HepG2 (cell line): ENCODE results near the gene MTSS2. TPM values are rescaled to one million over a fixed set of nuclear protein-coding genes. Genes with fewer than 3 reads are reported as not detected.

Source experiments
- EHMT2 ChIP-seq: fragments of 200-600 bp; sonication (generic); IDR thresholded peaks from 2 replicates; pipeline ENCODE4 v1.7.0; 2017; ENCODE audit warnings: antibody characterized with exemption, low read depth, low read length, borderline replicate concordance
- ELF1 ChIP-seq: sonication (generic); formaldehyde crosslinking; IDR thresholded peaks from 2 replicates; pipeline ENCODE4 v1.4.0; 2020; ENCODE audit warnings: missing genetic modification reagents
- GATAD2A ChIP-seq: IDR thresholded peaks from 2 replicates; pipeline ENCODE4 v1.6.1; 2016
- REL ChIP-seq: sonication (generic); formaldehyde crosslinking; conservative IDR thresholded peaks from 2 replicates; pipeline ENCODE4 v1.8.0; 2022; ENCODE audit warnings: mild to moderate bottlenecking, missing genetic modification reagents, moderate library complexity
- SNAPC2 ChIP-seq: sonication (generic); formaldehyde crosslinking; IDR thresholded peaks from 2 replicates; pipeline ENCODE4 v1.8.1; 2022; ENCODE audit warnings: mild to moderate bottlenecking, missing genetic modification reagents
- SNAPC5 ChIP-seq: sonication (generic); formaldehyde crosslinking; IDR thresholded peaks from 2 replicates; pipeline ENCODE4 v1.8.1; 2023; ENCODE audit warnings: mild to moderate bottlenecking, missing genetic modification reagents, borderline replicate concordance
- TRIM24 ChIP-seq: sonication (generic); formaldehyde crosslinking; IDR thresholded peaks from 2 replicates; pipeline ENCODE4 v1.8.0; 2022; ENCODE audit warnings: mild to moderate bottlenecking, missing genetic modification reagents
- ZBTB21 ChIP-seq: sonication (generic); formaldehyde crosslinking; IDR thresholded peaks from 2 replicates; pipeline ENCODE4 v1.4.0; 2020; ENCODE audit warnings: missing genetic modification reagents
- ZFP36L1 ChIP-seq: sonication (generic); formaldehyde crosslinking; IDR thresholded peaks from 2 replicates; pipeline ENCODE4 v1.8.0; 2022; ENCODE audit warnings: mild to moderate bottlenecking, missing genetic modification reagents, moderate library complexity
- ZFP36L2 ChIP-seq: sonication (generic); formaldehyde crosslinking; IDR thresholded peaks from 2 replicates; pipeline ENCODE4 v1.4.0; 2020; ENCODE audit warnings: missing genetic modification reagents
- ZNF24 ChIP-seq: fragments of 450-650 bp; IDR thresholded peaks from 2 replicates; pipeline ENCODE4 v1.6.1; 2017; ENCODE audit warnings: antibody characterized with exemption, mild to moderate bottlenecking
- ZNF446 ChIP-seq: sonication (generic); formaldehyde crosslinking; IDR thresholded peaks from 2 replicates; pipeline ENCODE4 v1.5.0; 2020; ENCODE audit warnings: mild to moderate bottlenecking, missing genetic modification reagents
- ZNF572 ChIP-seq: sonication (generic); formaldehyde crosslinking; IDR thresholded peaks from 2 replicates; pipeline ENCODE4 v1.5.1; 2020; ENCODE audit warnings: mild to moderate bottlenecking, missing genetic modification reagents
- ZNF614 ChIP-seq: IDR thresholded peaks from 2 replicates; pipeline ENCODE4 v1.6.1; 2018; ENCODE audit warnings: missing biosample characterization, missing genetic modification reagents, inconsistent platforms, borderline replicate concordance
- ZSCAN30 ChIP-seq: sonication (generic); formaldehyde crosslinking; IDR thresholded peaks from 2 replicates; pipeline ENCODE4 v1.5.0; 2020; ENCODE audit warnings: mild to moderate bottlenecking, missing genetic modification reagents
- polyA plus RNA-seq, 8 experiments: library from polyadenylated mRNA; depleted of rRNA in 3 of 8; stranded (reverse) in 7 of 8; unstranded in 1 of 8; fragments of >200 nt; fragmentation: Illumina TruSeq in 4 of 8; extraction: Trizol in 4 of 8; gene quantifications; 2 replicates each; pipeline versions ENCODE4 v1.2.1 to v1.2.3, GENCODE V29; 2011 to 2016; ENCODE audit warnings: low read depth in 4 of 8, missing spikeins in 1 of 8, mixed read lengths in 1 of 8; ENCODE audit not compliant: insufficient read depth in 1 of 8
- total RNA-seq, 5 experiments: library from RNA; depleted of rRNA; stranded (reverse); fragments of >200 nt; fragmentation: Illumina TruSeq; extraction: Trizol; gene quantifications; 2 replicates each; pipeline ENCODE4 v1.2.3, GENCODE V29; 2016; ENCODE audit warnings: low read depth in 1 of 5
- TF ChIP-seq, protein P1 (sequence below): sonication (generic); formaldehyde crosslinking; IDR thresholded peaks from 2 replicates; pipeline ENCODE4 v1.4.0; 2020; ENCODE audit warnings: mild to moderate bottlenecking, missing genetic modification reagents
- TF ChIP-seq, protein P2 (sequence below): sonication (generic); formaldehyde crosslinking; IDR thresholded peaks from 2 replicates; pipeline ENCODE4 v1.4.0; 2020; ENCODE audit warnings: missing genetic modification reagents

The MTSS2 gene
- total and polyA plus RNA-seq, 2 of the 13 experiments (the other 11 are each of a cell fraction or from before 2014, with no cell fraction given), result 132 to 242 TPM

DNA sequence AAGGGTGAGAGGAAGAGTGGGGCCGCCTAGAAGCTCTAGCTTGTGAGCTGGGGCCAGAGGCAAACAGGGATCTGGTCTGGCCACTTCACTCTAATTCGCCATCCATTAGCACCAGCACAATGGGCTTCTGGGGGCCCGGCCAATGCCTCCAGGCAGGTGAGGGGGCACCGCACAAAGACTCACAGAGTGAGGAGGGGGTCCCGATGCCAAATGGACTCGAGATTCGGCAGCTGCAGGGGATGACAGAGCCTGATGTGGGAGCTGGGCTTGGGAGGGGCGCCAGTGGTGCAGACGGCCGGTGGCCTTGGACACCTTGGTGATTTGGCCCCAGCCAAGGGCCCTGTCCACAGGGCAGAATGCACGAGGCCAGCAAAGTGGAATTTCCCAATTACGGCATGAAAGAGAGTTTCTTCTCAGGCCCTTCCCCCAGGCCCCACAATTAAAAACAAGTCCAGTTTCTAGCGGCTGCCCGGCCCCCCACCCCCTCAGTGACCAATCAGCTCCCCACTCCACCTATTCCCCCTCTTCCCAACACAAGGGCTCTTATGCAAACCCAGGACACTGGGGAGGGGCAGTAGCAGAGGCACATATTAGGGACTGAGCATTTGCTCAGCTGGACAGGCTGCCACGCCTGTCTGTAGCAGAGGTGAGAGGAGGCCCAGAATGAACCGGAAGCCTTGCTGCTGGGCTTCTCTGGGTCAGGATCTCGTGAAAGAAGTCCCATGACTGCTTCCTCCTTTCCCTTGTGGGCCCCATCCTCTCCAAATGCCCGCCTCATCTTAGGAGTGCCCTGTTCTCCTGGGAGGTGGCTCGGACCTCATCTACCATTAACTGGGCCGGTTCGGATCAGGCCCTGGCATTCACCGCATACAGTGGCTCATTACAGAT, 39.4 kb upstream of the MTSS2 start (continued):
- TF ChIP-seq SNAPC5, result peak; percentile 92
- TF ChIP-seq ZSCAN30 (CRISPR knock-in tag), result peak; percentile 75; the same call in 1 of the 2 replicates
- TF ChIP-seq TRIM24 (CRISPR knock-in tag), result 0 out of 2 replicates have a peak, but pooled peaks have one; percentile 66
- TF ChIP-seq GATAD2A (CRISPR knock-in tag), result peak; percentile 80; the same call in 1 of the 2 replicates
- TF ChIP-seq ELF1, result peak; percentile 75
- TF ChIP-seq EHMT2, result peak; percentile 39; the same call in 1 of the 2 replicates
- TF ChIP-seq, protein P1, sequence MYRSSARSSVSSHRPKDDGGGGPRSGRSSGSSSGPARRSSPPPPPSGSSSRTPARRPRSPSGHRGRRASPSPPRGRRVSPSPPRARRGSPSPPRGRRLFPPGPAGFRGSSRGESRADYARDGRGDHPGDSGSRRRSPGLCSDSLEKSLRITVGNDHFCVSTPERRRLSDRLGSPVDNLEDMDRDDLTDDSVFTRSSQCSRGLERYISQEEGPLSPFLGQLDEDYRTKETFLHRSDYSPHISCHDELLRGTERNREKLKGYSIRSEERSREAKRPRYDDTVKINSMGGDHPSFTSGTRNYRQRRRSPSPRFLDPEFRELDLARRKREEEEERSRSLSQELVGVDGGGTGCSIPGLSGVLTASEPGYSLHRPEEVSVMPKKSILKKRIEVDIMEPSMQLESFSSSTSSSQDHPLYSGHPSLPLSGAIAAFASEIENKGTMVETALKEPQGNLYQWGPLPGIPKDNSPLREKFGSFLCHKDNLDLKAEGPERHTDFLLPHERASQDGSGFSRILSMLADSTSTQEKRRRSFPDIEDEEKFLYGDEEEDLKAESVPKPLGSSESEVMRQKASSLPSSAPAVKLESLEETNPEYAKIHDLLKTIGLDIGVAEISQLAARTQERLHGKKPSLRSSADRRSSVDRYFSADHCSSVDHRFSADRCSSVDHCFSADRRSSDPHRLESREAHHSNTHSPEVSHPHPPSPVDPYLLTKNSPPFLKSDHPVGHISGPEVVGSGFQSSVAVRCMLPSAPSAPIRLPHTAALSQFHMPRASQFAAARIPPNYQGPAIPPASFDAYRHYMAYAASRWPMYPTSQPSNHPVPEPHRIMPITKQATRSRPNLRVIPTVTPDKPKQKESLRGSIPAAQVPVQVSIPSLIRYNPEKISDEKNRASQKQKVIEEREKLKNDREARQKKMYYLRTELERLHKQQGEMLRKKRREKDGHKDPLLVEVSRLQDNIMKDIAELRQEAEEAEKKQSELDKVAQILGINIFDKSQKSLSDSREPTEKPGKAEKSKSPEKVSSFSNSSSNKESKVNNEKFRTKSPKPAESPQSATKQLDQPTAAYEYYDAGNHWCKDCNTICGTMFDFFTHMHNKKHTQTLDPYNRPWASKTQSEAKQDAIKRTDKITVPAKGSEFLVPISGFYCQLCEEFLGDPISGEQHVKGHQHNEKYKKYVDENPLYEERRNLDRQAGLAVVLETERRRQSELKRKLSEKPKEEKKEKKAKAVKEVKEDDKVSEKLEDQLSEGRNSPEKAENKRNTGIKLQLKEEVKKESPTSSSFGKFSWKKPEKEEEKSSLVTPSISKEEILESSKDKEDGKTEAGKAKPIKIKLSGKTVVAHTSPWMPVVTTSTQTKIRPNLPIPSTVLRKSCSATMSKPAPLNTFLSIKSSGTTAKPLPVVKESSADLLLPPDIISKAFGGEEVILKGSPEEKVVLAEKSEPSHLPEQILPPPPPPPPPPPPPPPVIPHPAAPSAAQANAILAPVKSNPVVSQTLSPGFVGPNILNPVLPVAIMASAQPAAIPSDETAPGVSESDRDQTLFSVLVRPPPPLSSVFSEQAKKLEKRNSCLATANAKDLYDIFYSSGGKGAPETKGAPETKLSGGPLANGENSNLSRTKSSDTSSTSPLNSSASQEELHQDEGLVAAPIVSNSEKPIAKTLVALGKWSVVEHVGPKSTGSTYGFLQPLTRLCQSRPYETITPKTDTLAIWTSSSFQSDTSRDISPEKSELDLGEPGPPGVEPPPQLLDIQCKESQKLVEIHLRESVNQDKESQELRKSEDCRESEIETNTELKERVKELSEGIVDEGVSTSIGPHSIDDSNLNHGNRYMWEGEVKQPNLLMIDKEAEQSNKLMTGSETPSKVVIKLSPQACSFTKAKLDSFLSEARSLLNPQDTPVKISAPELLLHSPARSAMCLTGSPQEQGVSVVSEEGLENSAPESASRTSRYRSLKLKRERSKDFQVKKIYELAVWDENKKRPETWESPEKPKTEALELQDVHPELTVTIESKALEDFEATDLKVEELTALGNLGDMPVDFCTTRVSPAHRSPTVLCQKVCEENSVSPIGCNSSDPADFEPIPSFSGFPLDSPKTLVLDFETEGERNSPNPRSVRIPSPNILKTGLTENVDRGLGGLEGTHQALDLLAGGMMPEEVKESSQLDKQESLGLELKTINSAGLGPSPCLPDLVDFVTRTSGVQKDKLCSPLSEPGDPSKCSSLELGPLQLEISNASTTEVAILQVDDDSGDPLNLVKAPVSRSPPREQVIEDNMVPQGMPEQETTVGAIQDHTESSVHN (CRISPR knock-in tag), result peak; percentile 37; the same call in 1 of the 2 replicates
- TF ChIP-seq ZFP36L2 (CRISPR knock-in tag), result no peak; the same call in 1 of the 2 replicates
- TF ChIP-seq, protein P2, sequence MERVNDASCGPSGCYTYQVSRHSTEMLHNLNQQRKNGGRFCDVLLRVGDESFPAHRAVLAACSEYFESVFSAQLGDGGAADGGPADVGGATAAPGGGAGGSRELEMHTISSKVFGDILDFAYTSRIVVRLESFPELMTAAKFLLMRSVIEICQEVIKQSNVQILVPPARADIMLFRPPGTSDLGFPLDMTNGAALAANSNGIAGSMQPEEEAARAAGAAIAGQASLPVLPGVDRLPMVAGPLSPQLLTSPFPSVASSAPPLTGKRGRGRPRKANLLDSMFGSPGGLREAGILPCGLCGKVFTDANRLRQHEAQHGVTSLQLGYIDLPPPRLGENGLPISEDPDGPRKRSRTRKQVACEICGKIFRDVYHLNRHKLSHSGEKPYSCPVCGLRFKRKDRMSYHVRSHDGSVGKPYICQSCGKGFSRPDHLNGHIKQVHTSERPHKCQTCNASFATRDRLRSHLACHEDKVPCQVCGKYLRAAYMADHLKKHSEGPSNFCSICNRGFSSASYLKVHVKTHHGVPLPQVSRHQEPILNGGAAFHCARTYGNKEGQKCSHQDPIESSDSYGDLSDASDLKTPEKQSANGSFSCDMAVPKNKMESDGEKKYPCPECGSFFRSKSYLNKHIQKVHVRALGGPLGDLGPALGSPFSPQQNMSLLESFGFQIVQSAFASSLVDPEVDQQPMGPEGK (CRISPR knock-in tag), result peak; percentile 97
- TF ChIP-seq ZNF614 (CRISPR knock-in tag), result peak; percentile 83; the same call in 1 of the 2 replicates
- TF ChIP-seq ZNF572, result peak; percentile 58; the same call in 1 of the 2 replicates
- no peak; the same call in 1 of the 2 replicates for TF ChIP-seq ZFP36L1 (CRISPR knock-in tag)
- TF ChIP-seq REL, result peak; percentile 66; the same call in 1 of the 2 replicates
- TF ChIP-seq SNAPC2 (CRISPR knock-in tag), result peak; percentile 56; the same call in 1 of the 2 replicates
- no peak for TF ChIP-seq ZNF24
- TF ChIP-seq ZNF446 (CRISPR knock-in tag), result no peak; the same call in 1 of the 2 replicates
- peak; percentile 69 for TF ChIP-seq ZBTB21 (CRISPR knock-in tag)
